Breast epithelium (tissue), 4 donors: ENCODE data around the gene VPS13D. TPM values are rescaled to one million over a fixed set of nuclear protein-coding genes. Genes with fewer than 3 reads are reported as not detected.

Experiments
- DNase-seq, 2 donors: peaks; one replicate each; pipeline ENCODE4 v3.0.0-alpha.2; 2019; ENCODE audit warnings: low spot score in 2 of 2
- H3K27ac ChIP-seq, 2 donors: fragments of 200-600 bp; sonication (generic) in 1 of 2; one replicate each; pipeline ENCODE4 v1.5.1; 2016 to 2019; ENCODE audit warnings: mild to moderate bottlenecking in 1 of 2
- H3K27me3 ChIP-seq, 2 donors: fragments of 200-600 bp; sonication (generic) in 1 of 2; one replicate each; pipeline versions ENCODE4 v1.5.1 to v1.6.0; 2017 to 2019; ENCODE audit warnings: control low read depth in 1 of 2, mild to moderate bottlenecking in 1 of 2
- H3K36me3 ChIP-seq: fragments of 200-600 bp; one replicate; pipeline ENCODE4 v1.5.1; 2019
- H3K4me1 ChIP-seq, 2 donors: fragments of 200-600 bp; sonication (generic); one replicate each; pipeline ENCODE4 v1.5.1; 2016 to 2019; ENCODE audit warnings: control low read depth in 1 of 2
- H3K4me3 ChIP-seq, 3 donors: fragments of 200-600 bp; sonication (generic); 1 replicate in 2 of 3; 2 replicates in 1 of 3; pipeline ENCODE4 v1.5.1; 2016 to 2019; ENCODE audit warnings: mild to moderate bottlenecking in 3 of 3, moderate library complexity in 2 of 3
- H3K9me3 ChIP-seq, 2 donors: fragments of 200-600 bp; sonication (generic) in 1 of 2; one replicate each; pipeline ENCODE4 v1.5.1; 2016 to 2019; ENCODE audit warnings: control low read depth in 1 of 2
- POLR2A ChIP-seq: fragments of 450-650 bp; IDR thresholded peaks from one replicate; pipeline ENCODE4 v1.6.1; 2016; ENCODE audit warnings: antibody characterized with exemption, mild to moderate bottlenecking, moderate library complexity
- POLR2AphosphoS5 ChIP-seq, 3 donors: sonication (generic); formaldehyde crosslinking; IDR thresholded peaks; one replicate each; pipeline ENCODE4 v1.6.1; 2017; ENCODE audit warnings: antibody characterized with exemption in 3 of 3
- intact Hi-C: fragments of 100-400 bp; cut with DNase I; formaldehyde crosslinking; loops from one replicate; pipeline ENCODE4 v1.15.1; 2023; ENCODE audit warnings: low total_unique reads
- total RNA-seq, 3 donors: library from RNA; depleted of rRNA; stranded (reverse); fragments of >200 nt; gene quantifications; one replicate each; pipeline ENCODE4 v1.1.0, GENCODE V29; 2016
- TF ChIP-seq, protein P1 (sequence below), 3 donors: fragments of 450-650 bp; IDR thresholded peaks; one replicate each; pipeline ENCODE4 v1.5.1; 2016 to 2017; ENCODE audit warnings: antibody characterized with exemption in 3 of 3, mild to moderate bottlenecking in 3 of 3, moderate library complexity in 3 of 3

VPS13D gene
- total RNA-seq, 3 donors from 2014 or later = 73.9 to 115 (median 96.4) TPM

DNA sequence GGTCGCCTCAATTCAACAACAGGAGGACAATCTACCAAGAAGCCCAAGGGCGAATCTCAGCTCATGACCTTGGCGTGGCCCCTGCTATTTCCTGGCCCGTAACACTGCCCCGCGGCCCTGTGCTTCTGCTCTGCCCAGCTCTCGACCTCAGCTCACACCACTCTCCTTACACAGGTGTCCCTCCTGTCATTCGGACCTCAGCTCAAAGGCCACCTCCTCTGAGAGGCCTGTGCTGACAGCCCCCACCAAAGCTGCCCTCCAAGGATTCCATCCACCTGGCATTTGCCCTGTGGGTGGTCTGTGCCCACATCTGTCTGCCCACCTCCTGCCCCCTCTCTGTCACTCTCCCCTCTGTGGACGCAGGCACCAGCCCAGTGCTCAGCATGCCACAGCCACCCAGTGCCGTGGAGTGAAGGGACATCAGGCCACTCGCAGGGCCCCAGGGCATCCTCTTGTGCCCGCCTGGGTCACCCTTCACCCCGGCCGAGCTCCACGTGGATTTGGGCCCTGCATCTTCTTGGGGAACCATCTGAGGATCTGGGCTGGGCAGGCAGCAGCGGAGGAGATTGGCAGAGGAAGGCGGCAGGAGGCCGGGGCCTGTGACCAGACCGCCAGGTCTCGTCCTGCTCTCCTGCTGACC, 317.9 kb downstream of the VPS13D start:
- intact Hi-C loops = loop anchor here (5.0 kb wide), 1 partner anchor 70 kb away; the partner anchor contains the start of gene DHRS3
- no peak overlapping the region for H3K4me3 ChIP-seq
- peak overlapping the region; percentile 83 to 89 for H3K27ac ChIP-seq
- no peaks in the 10 kb centered on the region for H3K36me3 ChIP-seq
- TF ChIP-seq POLR2AphosphoS5 (IDR thresholded peaks at IDR 0.05) (no peak), POLR2A (no peak)
- no peaks in the 10 kb centered on the region for H3K27me3 ChIP-seq
- H3K9me3 ChIP-seq = no peaks in the 10 kb centered on the region
- H3K4me1 ChIP-seq = peaks cover 7 to 14% of the 10 kb centered on the region in 2 donors
- peak in 1 of 2 donors; percentile 37 for DNase-seq

DNA sequence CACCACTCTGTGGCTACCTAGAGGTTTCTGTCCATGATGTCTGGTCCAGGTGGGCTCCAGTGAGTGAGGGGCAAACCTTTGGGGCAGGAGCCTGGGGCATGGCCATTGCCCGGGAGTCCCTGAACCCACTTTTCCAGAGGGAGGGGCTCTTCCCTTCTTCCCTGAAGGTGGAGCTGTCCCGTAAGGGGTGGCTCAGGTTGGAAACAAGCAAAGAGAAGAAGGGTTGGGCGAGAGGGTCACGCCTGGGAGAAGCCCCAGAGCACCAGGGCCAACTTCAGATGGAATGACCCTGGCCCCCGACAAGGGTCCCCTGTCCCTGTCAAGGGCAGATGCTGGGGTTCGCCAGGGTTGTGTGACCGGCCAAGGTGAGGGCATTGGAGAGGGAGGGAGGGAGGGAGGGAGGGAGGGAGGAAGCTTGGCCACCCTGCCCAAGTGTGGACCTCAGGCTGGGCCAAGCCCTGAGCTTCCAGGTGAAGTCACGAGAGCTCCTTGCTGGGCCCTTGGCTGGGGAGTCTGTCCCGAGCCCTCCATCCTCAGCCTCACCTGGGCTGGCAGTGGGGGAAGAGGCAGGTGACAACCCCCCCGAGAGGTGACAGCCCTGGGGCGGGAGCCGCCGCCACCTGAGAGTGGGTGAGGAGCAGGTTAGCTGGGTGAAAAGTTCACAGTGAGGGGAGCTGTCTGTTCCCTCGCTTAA, 318.6 kb downstream of the VPS13D start:
- Histone ChIP-seq H3K9me3 (no peaks in the 10 kb centered on the region), H3K4me3 (no peak overlapping the region), H3K36me3 (no peaks in the 10 kb centered on the region), H3K4me1 (peaks cover 7 to 14% of the 10 kb centered on the region in 2 donors), H3K27me3 (no peaks in the 10 kb centered on the region), H3K27ac (peak overlapping the region; percentile 83 to 89)
- peak in 1 of 2 donors; percentile 42 for DNase-seq
- intact Hi-C loops = loop anchor here (5.0 kb wide), 1 partner anchor 69 kb away; the partner anchor contains the start of gene DHRS3
- TF ChIP-seq, protein P1, sequence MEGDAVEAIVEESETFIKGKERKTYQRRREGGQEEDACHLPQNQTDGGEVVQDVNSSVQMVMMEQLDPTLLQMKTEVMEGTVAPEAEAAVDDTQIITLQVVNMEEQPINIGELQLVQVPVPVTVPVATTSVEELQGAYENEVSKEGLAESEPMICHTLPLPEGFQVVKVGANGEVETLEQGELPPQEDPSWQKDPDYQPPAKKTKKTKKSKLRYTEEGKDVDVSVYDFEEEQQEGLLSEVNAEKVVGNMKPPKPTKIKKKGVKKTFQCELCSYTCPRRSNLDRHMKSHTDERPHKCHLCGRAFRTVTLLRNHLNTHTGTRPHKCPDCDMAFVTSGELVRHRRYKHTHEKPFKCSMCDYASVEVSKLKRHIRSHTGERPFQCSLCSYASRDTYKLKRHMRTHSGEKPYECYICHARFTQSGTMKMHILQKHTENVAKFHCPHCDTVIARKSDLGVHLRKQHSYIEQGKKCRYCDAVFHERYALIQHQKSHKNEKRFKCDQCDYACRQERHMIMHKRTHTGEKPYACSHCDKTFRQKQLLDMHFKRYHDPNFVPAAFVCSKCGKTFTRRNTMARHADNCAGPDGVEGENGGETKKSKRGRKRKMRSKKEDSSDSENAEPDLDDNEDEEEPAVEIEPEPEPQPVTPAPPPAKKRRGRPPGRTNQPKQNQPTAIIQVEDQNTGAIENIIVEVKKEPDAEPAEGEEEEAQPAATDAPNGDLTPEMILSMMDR (IDR thresholded peaks at IDR 0.05) = no peak
- TF ChIP-seq POLR2A = no peak
- no peak for TF ChIP-seq POLR2AphosphoS5 (IDR thresholded peaks at IDR 0.05)

DNA sequence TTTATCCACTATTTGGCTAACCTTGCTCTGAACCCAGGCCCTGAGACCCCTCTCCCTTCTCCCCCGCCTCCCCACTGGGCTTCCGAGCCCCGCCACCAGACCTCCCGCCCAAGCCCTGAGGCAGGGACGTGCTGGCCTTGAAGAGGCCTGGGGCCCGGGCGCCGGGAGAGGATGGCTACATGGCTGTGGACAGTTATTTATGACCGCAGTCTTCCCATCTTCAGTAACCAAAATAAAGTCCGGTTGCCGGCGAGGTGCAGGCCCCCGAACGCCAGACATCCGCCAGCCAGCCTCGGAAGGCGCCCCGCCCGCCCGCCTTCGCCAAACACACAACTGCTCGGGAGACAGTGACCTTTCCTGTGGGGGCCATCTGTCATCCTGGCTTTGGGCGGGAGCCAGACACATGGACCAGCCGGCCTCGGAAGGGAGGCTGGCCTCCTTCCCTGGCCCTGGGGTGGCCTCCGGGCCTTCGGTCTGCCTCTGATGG, 319.2 kb downstream of the VPS13D start:
- H3K9me3 ChIP-seq = no peaks in the 10 kb centered on the region
- peaks cover 7 to 14% of the 10 kb centered on the region in 2 donors for H3K4me1 ChIP-seq
- H3K27ac ChIP-seq = peak overlapping the region; percentile 83 to 89
- peak overlapping the region in 1 of 3 donors; percentile 49 for H3K4me3 ChIP-seq
- intact Hi-C loops = loop anchor here (5.0 kb wide), 1 partner anchor 68 kb away; the partner anchor contains the start of gene DHRS3
- TF ChIP-seq, protein P1 (IDR thresholded peaks at IDR 0.05) = no peak
- TF ChIP-seq POLR2A = no peak
- TF ChIP-seq POLR2AphosphoS5 (IDR thresholded peaks at IDR 0.05) = no peak
- H3K36me3 ChIP-seq = no peaks in the 10 kb centered on the region
- peak in 1 of 2 donors; percentile 52 for DNase-seq
- no peaks in the 10 kb centered on the region for H3K27me3 ChIP-seq

DNA sequence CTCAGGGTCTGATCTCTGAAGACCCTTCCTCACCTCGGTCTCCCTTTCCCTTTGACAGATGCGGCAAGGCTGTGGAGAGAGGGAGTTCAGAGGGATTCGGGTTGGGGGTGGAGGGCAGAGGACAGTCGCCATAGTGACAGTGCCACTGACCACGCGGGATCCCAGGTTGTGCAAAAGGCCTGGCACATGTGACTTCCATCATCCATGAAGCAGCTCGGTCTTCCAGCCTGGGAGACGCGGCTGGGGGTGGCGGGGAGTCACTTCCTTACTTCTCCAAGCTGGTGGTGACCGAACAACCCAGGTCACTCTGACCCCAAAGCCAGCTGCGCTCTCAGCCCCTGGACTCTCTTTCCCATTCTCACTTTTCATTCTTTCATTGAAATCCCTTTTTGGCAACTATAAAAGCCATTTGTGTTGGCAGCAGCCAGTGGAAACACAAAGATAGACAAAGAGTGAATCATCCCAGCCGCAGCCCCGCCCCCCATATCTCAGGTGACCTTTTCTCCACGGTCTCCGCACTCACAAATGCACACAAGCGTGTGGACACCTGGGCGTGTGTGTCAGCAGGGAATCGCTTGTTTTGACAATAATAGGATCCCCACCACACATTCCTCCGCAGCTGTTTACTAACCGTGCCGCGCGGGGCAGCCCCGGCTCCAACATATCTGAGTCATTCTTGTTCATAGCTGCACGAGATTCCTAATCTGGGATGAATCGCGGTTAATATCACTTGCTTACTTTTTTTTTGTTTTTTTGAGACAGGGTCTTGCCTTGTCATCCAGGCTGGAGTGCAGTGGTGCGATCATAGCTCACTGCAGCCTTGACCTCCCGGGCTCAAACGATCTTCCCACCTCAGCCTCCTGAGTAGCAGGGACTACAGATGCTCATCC, 319.9 kb downstream of the VPS13D start:
- Histone ChIP-seq H3K4me3 (peak overlapping the region in 2 of 3 donors; percentile 4 to 49), H3K27ac (peak overlapping the region; percentile 83 to 89), H3K36me3 (no peaks in the 10 kb centered on the region), H3K27me3 (no peaks in the 10 kb centered on the region), H3K9me3 (no peaks in the 10 kb centered on the region), H3K4me1 (peaks cover 7 to 14% of the 10 kb centered on the region in 2 donors)
- intact Hi-C loops = loop anchor here (5.0 kb wide), 1 partner anchor 68 kb away; the partner anchor contains the start of gene DHRS3
- TF ChIP-seq, protein P1 (IDR thresholded peaks at IDR 0.05) = no peak
- TF ChIP-seq POLR2AphosphoS5 (IDR thresholded peaks at IDR 0.05) (peak; percentile 34 to 78 (median 51)), POLR2A (no peak)
- peak; percentile 75 to 82 for DNase-seq

DNA sequence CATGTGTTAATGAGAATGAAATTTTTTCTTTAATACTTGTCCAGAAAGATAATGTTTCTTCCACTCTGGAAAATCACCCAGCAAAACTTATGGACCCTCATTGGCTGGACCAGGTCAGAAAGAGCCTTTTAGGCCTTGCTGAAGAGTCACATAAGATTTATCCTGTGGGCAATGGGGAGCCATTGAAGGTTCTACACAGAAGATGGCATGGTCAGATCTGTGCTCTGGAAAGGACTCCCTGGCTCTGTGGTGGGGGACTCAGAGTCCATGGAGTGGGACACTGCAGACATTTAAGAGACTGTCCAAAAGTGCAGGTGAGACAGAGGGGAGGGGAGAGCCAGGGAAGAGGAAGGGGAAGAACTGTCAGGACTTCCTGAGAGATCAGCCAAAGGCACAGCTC, 321.8 kb downstream of the VPS13D start:
- no peak for TF ChIP-seq POLR2AphosphoS5 (IDR thresholded peaks at IDR 0.05)
- no peak for TF ChIP-seq POLR2A
- TF ChIP-seq, protein P1 (IDR thresholded peaks at IDR 0.05) = no peak
- Histone ChIP-seq H3K4me3 (no peak overlapping the region), H3K9me3 (no peaks in the 10 kb centered on the region), H3K27ac (peak overlapping the region; percentile 75 to 93), H3K36me3 (no peaks in the 10 kb centered on the region), H3K27me3 (no peaks in the 10 kb centered on the region), H3K4me1 (peaks cover 7 to 14% of the 10 kb centered on the region in 2 donors)
- intact Hi-C loops = no loop called here
- DNase-seq = no peak
